HepG2 (cell line): Measurements from ENCODE around the gene OGG1. TPM values are rescaled to one million over a fixed set of nuclear protein-coding genes. Genes with fewer than 3 reads are reported as not detected.
A peak's percentile ranks its signal among the peaks of the same experiment; 100 is the strongest.

Source experiments
- CHCHD3 ChIP-seq: sonication (generic); formaldehyde crosslinking; IDR thresholded peaks from 2 replicates; pipeline ENCODE4 v1.8.0; 2022; ENCODE audit warnings: mild to moderate bottlenecking, missing genetic modification reagents, moderate library complexity
- HNRNPH1 ChIP-seq: fragments of 200-400 bp; formaldehyde crosslinking; optimal IDR thresholded peaks from 2 replicates; pipeline ENCODE3; 2017; ENCODE audit warnings: mild to moderate bottlenecking, low read depth, low read length
- NONO ChIP-seq, 2 experiments: fragments of 450-650 bp in 1 of 2; sonication (generic) in 1 of 2; formaldehyde crosslinking in 1 of 2; IDR thresholded peaks in 1 of 2; conservative IDR thresholded peaks in 1 of 2; 2 replicates each; pipeline versions ENCODE4 v1.6.1 to v1.8.0; 2017 to 2022; ENCODE audit warnings: mild to moderate bottlenecking in 1 of 2, missing genetic modification reagents in 1 of 2, moderate library complexity in 1 of 2
- SPEN ChIP-seq: sonication (generic); formaldehyde crosslinking; IDR thresholded peaks from 2 replicates; pipeline ENCODE4 v1.5.1; 2020; ENCODE audit warnings: low read depth, mild to moderate bottlenecking, missing genetic modification reagents
- polyA plus RNA-seq, 8 experiments: library from polyadenylated mRNA; depleted of rRNA in 3 of 8; stranded (reverse) in 7 of 8; unstranded in 1 of 8; fragments of >200 nt; fragmentation: Illumina TruSeq in 4 of 8; extraction: Trizol in 4 of 8; gene quantifications; 2 replicates each; pipeline versions ENCODE4 v1.2.1 to v1.2.3, GENCODE V29; 2011 to 2016; ENCODE audit warnings: low read depth in 4 of 8, missing spikeins in 1 of 8, mixed read lengths in 1 of 8; ENCODE audit not compliant: insufficient read depth in 1 of 8
- total RNA-seq, 5 experiments: library from RNA; depleted of rRNA; stranded (reverse); fragments of >200 nt; fragmentation: Illumina TruSeq; extraction: Trizol; gene quantifications; 2 replicates each; pipeline ENCODE4 v1.2.3, GENCODE V29; 2016; ENCODE audit warnings: low read depth in 1 of 5
- TF ChIP-seq, protein P1 (sequence below): sonication (generic); formaldehyde crosslinking; IDR thresholded peaks from 2 replicates; pipeline ENCODE4 v1.4.0; 2020; ENCODE audit warnings: missing genetic modification reagents, borderline replicate concordance
- TF ChIP-seq, protein P2 (sequence below): sonication (generic); formaldehyde crosslinking; conservative IDR thresholded peaks from 2 replicates; pipeline ENCODE4 v1.4.0; 2020; ENCODE audit warnings: mild to moderate bottlenecking, missing genetic modification reagents, moderate library complexity
- TF ChIP-seq, protein P3 (sequence below): sonication (generic); formaldehyde crosslinking; IDR thresholded peaks from 2 replicates; pipeline ENCODE4 v1.4.0; 2020; ENCODE audit warnings: missing genetic modification reagents, mild to moderate bottlenecking, borderline replicate concordance
- TF ChIP-seq, protein P4 (sequence below): sonication (generic); formaldehyde crosslinking; IDR thresholded peaks from 2 replicates; pipeline ENCODE4 v1.4.0; 2020; ENCODE audit warnings: missing genetic modification reagents

Gene OGG1
- total and polyA plus RNA-seq, 2 of the 13 experiments (the other 11 are each of a cell fraction or from before 2014, with no cell fraction given), result 28.7 to 33.2 TPM

DNA sequence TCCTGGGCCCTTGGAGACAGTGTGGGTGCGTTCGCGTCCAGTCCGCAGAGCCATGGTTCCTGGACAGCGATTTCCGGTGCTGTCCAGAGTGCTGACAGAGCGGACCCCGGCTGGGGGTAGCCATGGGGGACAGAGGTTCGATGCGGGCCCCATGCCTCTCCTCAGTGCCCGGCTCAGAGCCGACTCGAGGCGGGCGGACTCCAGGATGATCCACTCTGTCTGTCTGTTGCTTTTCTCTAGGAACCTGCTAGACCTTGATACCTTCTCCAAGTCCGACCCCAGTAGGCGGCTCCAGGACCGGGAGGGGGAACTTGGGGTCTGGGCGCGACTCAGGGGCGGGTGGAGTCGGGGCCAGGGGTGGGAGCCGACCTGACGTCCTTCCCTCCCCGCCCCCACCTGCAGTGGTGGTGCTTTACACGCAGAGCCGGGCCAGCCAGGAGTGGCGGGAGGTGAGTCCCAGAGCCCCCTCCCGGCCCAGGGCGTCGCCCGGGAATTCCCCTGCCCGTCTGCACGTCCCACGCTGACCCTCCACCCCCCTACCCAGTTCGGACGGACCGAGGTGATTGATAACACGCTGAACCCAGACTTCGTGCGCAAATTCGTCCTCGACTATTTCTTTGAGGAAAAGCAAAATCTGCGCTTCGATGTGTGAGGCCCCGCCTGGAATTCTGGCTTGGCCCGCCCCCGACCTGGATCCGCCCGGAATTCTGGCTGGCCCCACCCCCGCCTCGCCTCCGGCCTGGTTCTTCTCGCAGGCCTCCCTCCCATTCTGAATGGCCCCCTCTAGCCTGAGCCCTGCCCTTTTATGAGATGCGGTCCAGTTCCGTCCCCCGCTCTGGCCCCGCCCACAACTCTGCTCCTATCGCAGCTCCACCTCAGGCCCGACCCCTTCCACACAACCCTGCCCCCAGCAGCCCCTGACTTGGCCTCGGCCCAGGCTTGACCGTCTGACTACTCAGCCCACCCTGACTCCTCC, 45.1 kb upstream of the OGG1 start (continued):
- TF ChIP-seq, protein P1, sequence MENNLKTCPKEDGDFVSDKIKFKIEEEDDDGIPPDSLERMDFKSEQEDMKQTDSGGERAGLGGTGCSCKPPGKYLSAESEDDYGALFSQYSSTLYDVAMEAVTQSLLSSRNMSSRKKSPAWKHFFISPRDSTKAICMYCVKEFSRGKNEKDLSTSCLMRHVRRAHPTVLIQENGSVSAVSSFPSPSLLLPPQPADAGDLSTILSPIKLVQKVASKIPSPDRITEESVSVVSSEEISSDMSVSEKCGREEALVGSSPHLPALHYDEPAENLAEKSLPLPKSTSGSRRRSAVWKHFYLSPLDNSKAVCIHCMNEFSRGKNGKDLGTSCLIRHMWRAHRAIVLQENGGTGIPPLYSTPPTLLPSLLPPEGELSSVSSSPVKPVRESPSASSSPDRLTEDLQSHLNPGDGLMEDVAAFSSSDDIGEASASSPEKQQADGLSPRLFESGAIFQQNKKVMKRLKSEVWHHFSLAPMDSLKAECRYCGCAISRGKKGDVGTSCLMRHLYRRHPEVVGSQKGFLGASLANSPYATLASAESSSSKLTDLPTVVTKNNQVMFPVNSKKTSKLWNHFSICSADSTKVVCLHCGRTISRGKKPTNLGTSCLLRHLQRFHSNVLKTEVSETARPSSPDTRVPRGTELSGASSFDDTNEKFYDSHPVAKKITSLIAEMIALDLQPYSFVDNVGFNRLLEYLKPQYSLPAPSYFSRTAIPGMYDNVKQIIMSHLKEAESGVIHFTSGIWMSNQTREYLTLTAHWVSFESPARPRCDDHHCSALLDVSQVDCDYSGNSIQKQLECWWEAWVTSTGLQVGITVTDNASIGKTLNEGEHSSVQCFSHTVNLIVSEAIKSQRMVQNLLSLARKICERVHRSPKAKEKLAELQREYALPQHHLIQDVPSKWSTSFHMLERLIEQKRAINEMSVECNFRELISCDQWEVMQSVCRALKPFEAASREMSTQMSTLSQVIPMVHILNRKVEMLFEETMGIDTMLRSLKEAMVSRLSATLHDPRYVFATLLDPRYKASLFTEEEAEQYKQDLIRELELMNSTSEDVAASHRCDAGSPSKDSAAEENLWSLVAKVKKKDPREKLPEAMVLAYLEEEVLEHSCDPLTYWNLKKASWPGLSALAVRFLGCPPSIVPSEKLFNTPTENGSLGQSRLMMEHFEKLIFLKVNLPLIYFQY (CRISPR knock-in tag), result peak; percentile 81; the same call in 1 of the 2 replicates
- TF ChIP-seq SPEN (CRISPR knock-in tag), result no peak
- no peak for TF ChIP-seq CHCHD3 (CRISPR knock-in tag)
- no peak for TF ChIP-seq NONO (IDR thresholded peaks at IDR 0.05)
- no peak for TF ChIP-seq NONO (CRISPR knock-in tag; conservative IDR thresholded peaks at IDR 0.05)
- no peak for TF ChIP-seq HNRNPH1
- TF ChIP-seq, protein P2, sequence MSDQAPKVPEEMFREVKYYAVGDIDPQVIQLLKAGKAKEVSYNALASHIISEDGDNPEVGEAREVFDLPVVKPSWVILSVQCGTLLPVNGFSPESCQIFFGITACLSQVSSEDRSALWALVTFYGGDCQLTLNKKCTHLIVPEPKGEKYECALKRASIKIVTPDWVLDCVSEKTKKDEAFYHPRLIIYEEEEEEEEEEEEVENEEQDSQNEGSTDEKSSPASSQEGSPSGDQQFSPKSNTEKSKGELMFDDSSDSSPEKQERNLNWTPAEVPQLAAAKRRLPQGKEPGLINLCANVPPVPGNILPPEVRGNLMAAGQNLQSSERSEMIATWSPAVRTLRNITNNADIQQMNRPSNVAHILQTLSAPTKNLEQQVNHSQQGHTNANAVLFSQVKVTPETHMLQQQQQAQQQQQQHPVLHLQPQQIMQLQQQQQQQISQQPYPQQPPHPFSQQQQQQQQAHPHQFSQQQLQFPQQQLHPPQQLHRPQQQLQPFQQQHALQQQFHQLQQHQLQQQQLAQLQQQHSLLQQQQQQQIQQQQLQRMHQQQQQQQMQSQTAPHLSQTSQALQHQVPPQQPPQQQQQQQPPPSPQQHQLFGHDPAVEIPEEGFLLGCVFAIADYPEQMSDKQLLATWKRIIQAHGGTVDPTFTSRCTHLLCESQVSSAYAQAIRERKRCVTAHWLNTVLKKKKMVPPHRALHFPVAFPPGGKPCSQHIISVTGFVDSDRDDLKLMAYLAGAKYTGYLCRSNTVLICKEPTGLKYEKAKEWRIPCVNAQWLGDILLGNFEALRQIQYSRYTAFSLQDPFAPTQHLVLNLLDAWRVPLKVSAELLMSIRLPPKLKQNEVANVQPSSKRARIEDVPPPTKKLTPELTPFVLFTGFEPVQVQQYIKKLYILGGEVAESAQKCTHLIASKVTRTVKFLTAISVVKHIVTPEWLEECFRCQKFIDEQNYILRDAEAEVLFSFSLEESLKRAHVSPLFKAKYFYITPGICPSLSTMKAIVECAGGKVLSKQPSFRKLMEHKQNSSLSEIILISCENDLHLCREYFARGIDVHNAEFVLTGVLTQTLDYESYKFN (CRISPR knock-in tag), result no peak
- TF ChIP-seq, protein P3, sequence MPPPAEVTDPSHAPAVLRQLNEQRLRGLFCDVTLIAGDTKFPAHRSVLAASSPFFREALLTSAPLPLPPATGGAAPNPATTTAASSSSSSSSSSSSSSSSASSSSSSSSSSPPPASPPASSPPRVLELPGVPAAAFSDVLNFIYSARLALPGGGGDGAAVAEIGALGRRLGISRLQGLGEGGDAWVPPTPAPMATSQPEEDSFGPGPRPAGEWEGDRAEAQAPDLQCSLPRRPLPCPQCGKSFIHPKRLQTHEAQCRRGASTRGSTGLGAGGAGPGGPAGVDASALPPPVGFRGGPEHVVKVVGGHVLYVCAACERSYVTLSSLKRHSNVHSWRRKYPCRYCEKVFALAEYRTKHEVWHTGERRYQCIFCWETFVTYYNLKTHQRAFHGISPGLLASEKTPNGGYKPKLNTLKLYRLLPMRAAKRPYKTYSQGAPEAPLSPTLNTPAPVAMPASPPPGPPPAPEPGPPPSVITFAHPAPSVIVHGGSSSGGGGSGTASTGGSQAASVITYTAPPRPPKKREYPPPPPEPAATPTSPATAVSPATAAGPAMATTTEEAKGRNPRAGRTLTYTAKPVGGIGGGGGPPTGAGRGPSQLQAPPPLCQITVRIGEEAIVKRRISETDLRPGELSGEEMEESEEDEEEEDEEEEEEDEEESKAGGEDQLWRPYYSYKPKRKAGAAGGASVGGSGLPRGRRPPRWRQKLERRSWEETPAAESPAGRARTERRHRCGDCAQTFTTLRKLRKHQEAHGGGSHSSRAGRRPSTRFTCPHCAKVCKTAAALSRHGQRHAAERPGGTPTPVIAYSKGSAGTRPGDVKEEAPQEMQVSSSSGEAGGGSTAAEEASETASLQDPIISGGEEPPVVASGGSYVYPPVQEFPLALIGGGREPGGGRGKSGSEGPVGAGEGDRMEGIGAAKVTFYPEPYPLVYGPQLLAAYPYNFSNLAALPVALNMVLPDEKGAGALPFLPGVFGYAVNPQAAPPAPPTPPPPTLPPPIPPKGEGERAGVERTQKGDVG, result no peak
- TF ChIP-seq, protein P4, sequence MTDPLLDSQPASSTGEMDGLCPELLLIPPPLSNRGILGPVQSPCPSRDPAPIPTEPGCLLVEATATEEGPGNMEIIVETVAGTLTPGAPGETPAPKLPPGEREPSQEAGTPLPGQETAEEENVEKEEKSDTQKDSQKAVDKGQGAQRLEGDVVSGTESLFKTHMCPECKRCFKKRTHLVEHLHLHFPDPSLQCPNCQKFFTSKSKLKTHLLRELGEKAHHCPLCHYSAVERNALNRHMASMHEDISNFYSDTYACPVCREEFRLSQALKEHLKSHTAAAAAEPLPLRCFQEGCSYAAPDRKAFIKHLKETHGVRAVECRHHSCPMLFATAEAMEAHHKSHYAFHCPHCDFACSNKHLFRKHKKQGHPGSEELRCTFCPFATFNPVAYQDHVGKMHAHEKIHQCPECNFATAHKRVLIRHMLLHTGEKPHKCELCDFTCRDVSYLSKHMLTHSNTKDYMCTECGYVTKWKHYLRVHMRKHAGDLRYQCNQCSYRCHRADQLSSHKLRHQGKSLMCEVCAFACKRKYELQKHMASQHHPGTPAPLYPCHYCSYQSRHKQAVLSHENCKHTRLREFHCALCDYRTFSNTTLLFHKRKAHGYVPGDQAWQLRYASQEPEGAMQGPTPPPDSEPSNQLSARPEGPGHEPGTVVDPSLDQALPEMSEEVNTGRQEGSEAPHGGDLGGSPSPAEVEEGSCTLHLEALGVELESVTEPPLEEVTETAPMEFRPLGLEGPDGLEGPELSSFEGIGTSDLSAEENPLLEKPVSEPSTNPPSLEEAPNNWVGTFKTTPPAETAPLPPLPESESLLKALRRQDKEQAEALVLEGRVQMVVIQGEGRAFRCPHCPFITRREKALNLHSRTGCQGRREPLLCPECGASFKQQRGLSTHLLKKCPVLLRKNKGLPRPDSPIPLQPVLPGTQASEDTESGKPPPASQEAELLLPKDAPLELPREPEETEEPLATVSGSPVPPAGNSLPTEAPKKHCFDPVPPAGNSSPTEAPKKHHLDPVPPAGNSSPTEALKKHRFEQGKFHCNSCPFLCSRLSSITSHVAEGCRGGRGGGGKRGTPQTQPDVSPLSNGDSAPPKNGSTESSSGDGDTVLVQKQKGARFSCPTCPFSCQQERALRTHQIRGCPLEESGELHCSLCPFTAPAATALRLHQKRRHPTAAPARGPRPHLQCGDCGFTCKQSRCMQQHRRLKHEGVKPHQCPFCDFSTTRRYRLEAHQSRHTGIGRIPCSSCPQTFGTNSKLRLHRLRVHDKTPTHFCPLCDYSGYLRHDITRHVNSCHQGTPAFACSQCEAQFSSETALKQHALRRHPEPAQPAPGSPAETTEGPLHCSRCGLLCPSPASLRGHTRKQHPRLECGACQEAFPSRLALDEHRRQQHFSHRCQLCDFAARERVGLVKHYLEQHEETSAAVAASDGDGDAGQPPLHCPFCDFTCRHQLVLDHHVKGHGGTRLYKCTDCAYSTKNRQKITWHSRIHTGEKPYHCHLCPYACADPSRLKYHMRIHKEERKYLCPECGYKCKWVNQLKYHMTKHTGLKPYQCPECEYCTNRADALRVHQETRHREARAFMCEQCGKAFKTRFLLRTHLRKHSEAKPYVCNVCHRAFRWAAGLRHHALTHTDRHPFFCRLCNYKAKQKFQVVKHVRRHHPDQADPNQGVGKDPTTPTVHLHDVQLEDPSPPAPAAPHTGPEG (CRISPR knock-in tag), result 0 out of 2 replicates have a peak, but pooled peaks have one; percentile 39
